Measurements from ENCODE around the gene ALDH3B2. TPM values are rescaled to one million over a fixed set of nuclear protein-coding genes. Genes with fewer than 3 reads are reported as not detected.

ALDH3B2 gene
- total RNA-seq, 1 experiment from 2014 or later = not detected

- BruUV-seq (replicated peaks) = no TSS peak
- intact Hi-C loops (cut with micrococcal nuclease; ENCODE audit: unreplicated experiment) = no loop called here
- no peak for TF ChIP-seq REST (IDR thresholded peaks at IDR 0.05; ENCODE audit: insufficient read depth in 1 of 2, low read depth in 2 of 2, low read length in 1 of 2)
- peak; percentile 41 for TF ChIP-seq CTCF (IDR thresholded peaks at IDR 0.05)
- Histone ChIP-seq H3K36me3 (ENCODE audit: control insufficient read depth, insufficient read depth, low read length) (no peaks in the 10 kb centered on the region), H3K4me1 (ENCODE audit: control insufficient read depth, insufficient read depth, low read length) (no peaks in the 10 kb centered on the region; the same call in 1 of the 2 replicates), H3K27ac (ENCODE audit: low read length) (no peak overlapping the region), H3K4me3 (ENCODE audit: low read depth in 2 of 2, low read length in 2 of 2) (no peak overlapping the region), H3K27me3 (ENCODE audit: control insufficient read depth, insufficient read depth, low read length) (peaks cover 3% of the 10 kb centered on the region; the same call in 1 of the 2 replicates), H3K9me3 (ENCODE audit: control insufficient read depth, insufficient read depth, low read depth, low read length) (no peaks in the 10 kb centered on the region)
- ChIA-PET POLR2A (no interaction called here), CTCF (interaction anchor here (0.6 kb wide), 1 partner anchor 141 kb away, joined by 9 read pairs; no protein-coding TSS in a partner anchor)
- in situ Hi-C loops (cut with HindIII; ENCODE audit: low pct_unique_long_range_greater_than_20kb, low sequenced_read_pairs) = no loop called here
- DNase-seq (ENCODE audit: low read depth, low spot score) (no peak), ATAC-seq (peak; percentile 42; the same call in 1 of the 2 replicates)
These were observed 23.8 kb upstream of the ALDH3B2 start for GRCh38 chr11:67698247-67698646.

- no TSS peak for BruUV-seq (replicated peaks)
- peaks cover 3% of the 10 kb centered on the region; the same call in 1 of the 2 replicates for H3K27me3 ChIP-seq (ENCODE audit: control insufficient read depth, insufficient read depth, low read length)
- no peak for DNase-seq (ENCODE audit: low read depth, low spot score)
- no peak overlapping the region for H3K4me3 ChIP-seq (ENCODE audit: low read depth in 2 of 2, low read length in 2 of 2)
- no peaks in the 10 kb centered on the region; the same call in 1 of the 2 replicates for H3K4me1 ChIP-seq (ENCODE audit: control insufficient read depth, insufficient read depth, low read length)
- ChIA-PET CTCF (no interaction called here), POLR2A (no interaction called here)
- H3K27ac ChIP-seq (ENCODE audit: low read length) = no peak overlapping the region
- H3K9me3 ChIP-seq (ENCODE audit: control insufficient read depth, insufficient read depth, low read depth, low read length) = no peaks in the 10 kb centered on the region
- TF ChIP-seq CTCF (IDR thresholded peaks at IDR 0.05) = no peak
- TF ChIP-seq TCF7L2 (IDR thresholded peaks at IDR 0.05; ENCODE audit: low read depth, low read length) = no peak
- TF ChIP-seq REST (IDR thresholded peaks at IDR 0.05; ENCODE audit: insufficient read depth in 1 of 2, low read depth in 2 of 2, low read length in 1 of 2) = no peak
- no peak for TF ChIP-seq POLR2AphosphoS5 (IDR thresholded peaks at IDR 0.05; ENCODE audit: low read depth, low read length)
- TF ChIP-seq SIN3A (IDR thresholded peaks at IDR 0.05; ENCODE audit: borderline replicate concordance, insufficient read depth, low read depth, low read length) = no peak
- H3K36me3 ChIP-seq (ENCODE audit: control insufficient read depth, insufficient read depth, low read length) = no peaks in the 10 kb centered on the region
- intact Hi-C loops (cut with micrococcal nuclease; ENCODE audit: unreplicated experiment) (no loop called here), in situ Hi-C loops (cut with HindIII; ENCODE audit: low pct_unique_long_range_greater_than_20kb, low sequenced_read_pairs) (no loop called here)
- no peak for ATAC-seq
These were observed 23.4 kb upstream of the ALDH3B2 start for GRCh38 chr11:67697846-67698245.

Measured in Panc1 (cell line).